Loucy (cell line): ENCODE data around the gene PAK5.

ENCODE experiments used
- H2AFZ ChIP-seq: fragments of 200-600 bp; sonication (generic); 2 replicates; pipeline ENCODE4 v1.6.0; 2016; ENCODE audit warnings: antibody characterized with exemption, mild to moderate bottlenecking, low read length, moderate library complexity
- H3F3A ChIP-seq: fragments of 200-600 bp; 2 replicates; pipeline ENCODE4 v1.6.0; 2016; ENCODE audit warnings: antibody characterized with exemption, low read depth, mild to moderate bottlenecking
- H3K27me3 ChIP-seq: fragments of 200-600 bp; sonication (generic); 2 replicates; pipeline ENCODE4 v1.6.1; 2014; ENCODE audit warnings: low read length, mild to moderate bottlenecking; ENCODE audit not compliant: insufficient read depth, poor library complexity, severe bottlenecking
- H3K36me3 ChIP-seq: fragments of 200-600 bp; sonication (generic); 2 replicates; pipeline ENCODE4 v1.6.1; 2016; ENCODE audit warnings: low read length; ENCODE audit not compliant: insufficient read depth
- H3K4me1 ChIP-seq: fragments of 200-600 bp; sonication (generic); 2 replicates; pipeline ENCODE4 v1.5.1; 2014; ENCODE audit warnings: low read length, mild to moderate bottlenecking; ENCODE audit not compliant: insufficient read depth, poor library complexity, severe bottlenecking
- H3K4me2 ChIP-seq: fragments of 200-600 bp; sonication (generic); 2 replicates; pipeline ENCODE4 v1.6.0; 2014; ENCODE audit warnings: antibody characterized with exemption, low read length, low read depth, mild to moderate bottlenecking; ENCODE audit not compliant: poor library complexity, severe bottlenecking
- H3K4me3 ChIP-seq: fragments of 200-600 bp; sonication (generic); 2 replicates; pipeline ENCODE4 v1.5.1; 2014; ENCODE audit warnings: low read length, mild to moderate bottlenecking, mixed read lengths; ENCODE audit not compliant: poor library complexity, severe bottlenecking
- H3K79me2 ChIP-seq: fragments of 200-600 bp; sonication (generic); 2 replicates; pipeline ENCODE4 v1.6.1; 2014; ENCODE audit warnings: low read length; ENCODE audit not compliant: insufficient read depth
- H3K9ac ChIP-seq: fragments of 200-600 bp; sonication (generic); 2 replicates; pipeline ENCODE4 v1.6.0; 2014; ENCODE audit warnings: mild to moderate bottlenecking, low read depth, low read length, moderate library complexity; ENCODE audit not compliant: poor library complexity, severe bottlenecking
- H3K9me2 ChIP-seq: fragments of 200-600 bp; sonication (generic); replicated peaks from 2 replicates; pipeline ENCODE4 v1.6.1; 2016; ENCODE audit warnings: low read depth, low read length, mixed read lengths
- H3K9me3 ChIP-seq: fragments of 200-600 bp; sonication (generic); 2 replicates; pipeline ENCODE4 v1.6.1; 2014; ENCODE audit warnings: mild to moderate bottlenecking, antibody characterized with exemption, low read length, low read depth; ENCODE audit not compliant: insufficient read depth
- H4K20me1 ChIP-seq: fragments of 200-600 bp; sonication (generic); 2 replicates; pipeline ENCODE4 v1.6.0; 2014; ENCODE audit warnings: antibody characterized with exemption, low read length, mild to moderate bottlenecking; ENCODE audit not compliant: insufficient read depth, poor library complexity, severe bottlenecking
- CTCF ChIP-seq: fragments of 200-600 bp; sonication (generic); conservative IDR thresholded peaks from 2 replicates; pipeline ENCODE4 v1.5.1; 2014; ENCODE audit warnings: mild to moderate bottlenecking, antibody characterized with exemption, low read length
- EZH2phosphoT487 ChIP-seq: fragments of 200-600 bp; IDR thresholded peaks from 2 replicates; pipeline ENCODE4 v1.6.1; 2018; ENCODE audit warnings: antibody characterized with exemption, mild to moderate bottlenecking, moderate library complexity, borderline replicate concordance

PAK5 gene

GRCh38 chr20:9629831-9630230 lies 209.0 kb downstream of the PAK5 start:
- H2AFZ ChIP-seq: no peak overlapping the region
- H3K9ac ChIP-seq: no peak overlapping the region
- no peaks in the 10 kb centered on the region for H3K4me1 ChIP-seq
- H3K79me2 ChIP-seq: no peaks in the 10 kb centered on the region
- TF ChIP-seq CTCF (no peak), EZH2phosphoT487 (no peak)
- no peaks in the 10 kb centered on the region for H3K9me2 ChIP-seq
- H3K36me3 ChIP-seq: no peaks in the 10 kb centered on the region
- H3K9me3 ChIP-seq: no peaks in the 10 kb centered on the region
- H4K20me1 ChIP-seq: no peaks in the 10 kb centered on the region
- H3F3A ChIP-seq: no peaks in the 10 kb centered on the region
- no peak overlapping the region for H3K4me2 ChIP-seq
- H3K4me3 ChIP-seq: no peak overlapping the region
- H3K27me3 ChIP-seq: no peaks in the 10 kb centered on the region

- Histone ChIP-seq H2AFZ (no peak overlapping the region), H3K9me2 (no peaks in the 10 kb centered on the region), H3K4me3 (no peak overlapping the region), H3F3A (no peaks in the 10 kb centered on the region), H4K20me1 (no peaks in the 10 kb centered on the region), H3K4me1 (no peaks in the 10 kb centered on the region), H3K79me2 (no peaks in the 10 kb centered on the region), H3K4me2 (no peak overlapping the region), H3K36me3 (no peaks in the 10 kb centered on the region), H3K27me3 (no peaks in the 10 kb centered on the region), H3K9me3 (no peaks in the 10 kb centered on the region), H3K9ac (no peak overlapping the region)
- TF ChIP-seq CTCF (no peak), EZH2phosphoT487 (no peak)
These were observed 210.3 kb downstream of the PAK5 start for GRCh38 chr20:9628589-9628988.

GRCh38 chr20:9628141-9628540 lies 210.7 kb downstream of the PAK5 start:
- H3K9me3 ChIP-seq: no peaks in the 10 kb centered on the region
- H3K4me3 ChIP-seq: no peak overlapping the region
- H3F3A ChIP-seq: no peaks in the 10 kb centered on the region
- no peaks in the 10 kb centered on the region for H4K20me1 ChIP-seq
- no peaks in the 10 kb centered on the region for H3K27me3 ChIP-seq
- H2AFZ ChIP-seq: no peak overlapping the region
- no peaks in the 10 kb centered on the region for H3K9me2 ChIP-seq
- no peaks in the 10 kb centered on the region for H3K4me1 ChIP-seq
- H3K79me2 ChIP-seq: no peaks in the 10 kb centered on the region
- no peak overlapping the region for H3K9ac ChIP-seq
- no peak overlapping the region for H3K4me2 ChIP-seq
- H3K36me3 ChIP-seq: no peaks in the 10 kb centered on the region
- no peak for TF ChIP-seq EZH2phosphoT487
- no peak for TF ChIP-seq CTCF
